ENCODE results near the gene TMOD4.

TMOD4 gene

GRCh38 chr1:151175041-151175741 is 590 bp downstream of the TMOD4 start:
- no peak for DNase-seq

GRCh38 chr1:151171190-151171589 is 4.6 kb downstream of the TMOD4 start:
- no peak for DNase-seq

GRCh38 chr1:151167116-151167515 is 8.7 kb downstream of the TMOD4 start:
- DNase-seq: no peak

GRCh38 chr1:151166505-151166956 is 9.2 kb downstream of the TMOD4 start:
- no peak for DNase-seq

- peak; percentile 97 for DNase-seq
Observed at GRCh38 chr1:151165738-151166504, 9.9 kb downstream of the TMOD4 start, which contains the start of the genes LYSMD1 and SCNM1. Gene LYSMD1 (minus strand): TSS chr1:151165902. CDS start chr1:151165258, 644 bp downstream. Gene SCNM1 (plus strand): TSS chr1:151166144. CDS start chr1:151166153, 9 bp downstream.

- DNase-seq: no peak
Observed at GRCh38 chr1:151165281-151165737, 10.5 kb downstream of the TMOD4 start.

- no peak for DNase-seq
Observed at GRCh38 chr1:151164732-151165280, 11.0 kb downstream of the TMOD4 start.

GRCh38 chr1:151159373-151159772 is 16.4 kb downstream of the TMOD4 start:
- DNase-seq: no peak

GRCh38 chr1:151158751-151159251 is 17.0 kb downstream of the TMOD4 start:
- no peak for DNase-seq

GRCh38 chr1:151158326-151158725 is 17.5 kb downstream of the TMOD4 start:
- DNase-seq: no peak

GRCh38 chr1:151157067-151157531 is 18.7 kb downstream of the TMOD4 start:
- no peak for DNase-seq

GRCh38 chr1:151156515-151156819 is 19.3 kb downstream of the TMOD4 start, which contains the start of gene TNFAIP8L2:
Gene TNFAIP8L2 (plus strand): TSS chr1:151156649. CDS start chr1:151158698, 2,049 bp downstream.
- DNase-seq: no peak

- DNase-seq: no peak
Observed at GRCh38 chr1:151147665-151148064, 28.1 kb downstream of the TMOD4 start.

- no peak for DNase-seq
Observed at GRCh38 chr1:151147132-151147503, 28.7 kb downstream of the TMOD4 start.

- peak; percentile 89 for DNase-seq
Observed at GRCh38 chr1:151146412-151147131, 29.2 kb downstream of the TMOD4 start, which contains the start of gene SEMA6C. Gene SEMA6C (minus strand): TSS chr1:151146631. CDS start chr1:151142621, 4,010 bp downstream.

GRCh38 chr1:151146072-151146411 is 29.7 kb downstream of the TMOD4 start:
- DNase-seq: no peak

- DNase-seq: no peak
Observed at GRCh38 chr1:151145304-151146071, 30.3 kb downstream of the TMOD4 start.

GRCh38 chr1:151144474-151145303 is 31.1 kb downstream of the TMOD4 start:
- no peak for DNase-seq

- no peak for DNase-seq
Observed at GRCh38 chr1:151143986-151144385, 31.8 kb downstream of the TMOD4 start.

GRCh38 chr1:151143057-151143435 is 32.7 kb downstream of the TMOD4 start:
- no peak for DNase-seq

Data from NCI-H510A (cell line).